Keratinocyte (primary cell): ENCODE measurements around the gene CUL1. TPM values are rescaled to one million over a fixed set of nuclear protein-coding genes. Genes with fewer than 3 reads are reported as not detected.

Experiments used
- DNase-seq: peaks from one replicate; pipeline ENCODE4 v3.0.0-alpha.2; 2011; ENCODE audit warnings: low read depth, missing footprints, low spot score
- FAIRE-seq: peaks from 2 replicates; lab custom pipeline; 2011; peaks lifted over from hg19 to GRCh38; lab: Jason Lieb, UNC
- H2AFZ ChIP-seq: 2 replicates; pipeline ENCODE4 v1.6.0; 2012; ENCODE audit warnings: low read length, control low read depth, inconsistent platforms; ENCODE audit not compliant: control insufficient read depth
- H3K27ac ChIP-seq: 2 replicates; pipeline ENCODE4 v1.5.1; 2011; ENCODE audit warnings: low read length; ENCODE audit not compliant: control insufficient read depth, insufficient read depth
- H3K27me3 ChIP-seq: 3 replicates; pipeline ENCODE4 v1.6.0; 2011; ENCODE audit warnings: low read length; ENCODE audit not compliant: control insufficient read depth, insufficient read depth; ENCODE audit errors: extremely low read depth
- H3K36me3 ChIP-seq, 2 experiments: 2 replicates in 1 of 2; 3 replicates in 1 of 2; pipeline ENCODE4 v1.5.1; 2011; ENCODE audit warnings: low read length in 2 of 2, mild to moderate bottlenecking in 1 of 2; ENCODE audit not compliant: control insufficient read depth in 2 of 2, insufficient read depth in 2 of 2; ENCODE audit errors: extremely low read depth in 1 of 2
- H3K4me1 ChIP-seq: 3 replicates; pipeline ENCODE4 v1.5.1; 2011; ENCODE audit warnings: low read length; ENCODE audit not compliant: control insufficient read depth, insufficient read depth; ENCODE audit errors: extremely low read depth
- H3K4me2 ChIP-seq: 3 replicates; pipeline ENCODE4 v1.6.0; 2011; ENCODE audit warnings: low read depth, low read length; ENCODE audit not compliant: control insufficient read depth, insufficient read depth; ENCODE audit errors: extremely low read depth
- H3K4me3 ChIP-seq, 3 experiments: fragments of 200-600 bp in 1 of 3; sonication (generic) in 1 of 3; 2 replicates in 2 of 3; 3 replicates in 1 of 3; pipeline ENCODE4 v1.5.1; 2011 to 2016; ENCODE audit warnings: low read length in 3 of 3, mild to moderate bottlenecking in 3 of 3, control low read depth in 2 of 3, inconsistent platforms in 1 of 3, low read depth in 1 of 3, mixed read lengths in 1 of 3, mixed run types in 1 of 3, moderate library complexity in 1 of 3; ENCODE audit not compliant: control insufficient read depth in 2 of 3, insufficient read depth in 2 of 3; ENCODE audit errors: extremely low read depth in 1 of 3
- H3K79me2 ChIP-seq: 2 replicates; pipeline ENCODE4 v1.6.0; 2012; ENCODE audit warnings: low read length; ENCODE audit not compliant: control insufficient read depth, insufficient read depth
- H3K9ac ChIP-seq: 3 replicates; pipeline ENCODE4 v1.6.0; 2011; ENCODE audit warnings: low read length; ENCODE audit not compliant: control insufficient read depth, insufficient read depth; ENCODE audit errors: extremely low read depth
- H3K9me1 ChIP-seq: 3 replicates; pipeline ENCODE4 v1.6.0; 2011; ENCODE audit warnings: low read length; ENCODE audit not compliant: control insufficient read depth, insufficient read depth; ENCODE audit errors: extremely low read depth
- H3K9me3 ChIP-seq: 2 replicates; pipeline ENCODE4 v1.5.1; 2012; ENCODE audit warnings: low read depth, low read length; ENCODE audit not compliant: control insufficient read depth
- H4K20me1 ChIP-seq: 3 replicates; pipeline ENCODE4 v1.6.0; 2011; ENCODE audit warnings: low read length; ENCODE audit not compliant: control insufficient read depth, insufficient read depth; ENCODE audit errors: extremely low read depth
- EZH2 ChIP-seq: IDR thresholded peaks from one replicate; pipeline ENCODE4 v1.6.1; 2012; ENCODE audit warnings: inconsistent platforms, mild to moderate bottlenecking, low read length, moderate library complexity
- dilution Hi-C: fragments of 300-500 bp; cut with MboI; formaldehyde crosslinking; loops from one replicate; pipeline ENCODE4 v1.7.0; 2020; ENCODE audit warnings: low sequenced_read_pairs; ENCODE audit not compliant: extremely low pct_ligation_motif_present
- polyA plus RNA-seq, 5 experiments: library from polyadenylated mRNA; depleted of rRNA in 3 of 5; stranded (reverse) in 3 of 5; stranded (forward) in 1 of 5; unstranded in 1 of 5; fragments of >200 nt; gene quantifications; 1 replicate in 1 of 5; 2 replicates in 3 of 5; 3 replicates in 1 of 5; pipeline versions ENCODE4 v1.2.1 to v1.2.3, GENCODE V29; 2011 to 2012; ENCODE audit warnings: missing spikeins in 2 of 5, low read depth in 1 of 5, low replicate concordance in 1 of 5
- TF ChIP-seq, protein P1 (sequence below), 3 experiments: IDR thresholded peaks in 1 of 3; conservative IDR thresholded peaks in 1 of 3; optimal IDR thresholded peaks in 1 of 3; 2 replicates in 2 of 3; 3 replicates in 1 of 3; pipeline versions ENCODE3 to v1.5.1; 2011; ENCODE audit warnings: low read length in 3 of 3, mild to moderate bottlenecking in 3 of 3, moderate library complexity in 2 of 3, control low read depth in 1 of 3, inconsistent platforms in 1 of 3; ENCODE audit not compliant: insufficient read depth in 2 of 3; ENCODE audit errors: extremely low read depth in 1 of 3

Gene CUL1
- polyA plus RNA-seq, 1 donor (not counting 4 experiments of a cell fraction or from before 2014, with no cell fraction given): 55.4 TPM

DNA sequence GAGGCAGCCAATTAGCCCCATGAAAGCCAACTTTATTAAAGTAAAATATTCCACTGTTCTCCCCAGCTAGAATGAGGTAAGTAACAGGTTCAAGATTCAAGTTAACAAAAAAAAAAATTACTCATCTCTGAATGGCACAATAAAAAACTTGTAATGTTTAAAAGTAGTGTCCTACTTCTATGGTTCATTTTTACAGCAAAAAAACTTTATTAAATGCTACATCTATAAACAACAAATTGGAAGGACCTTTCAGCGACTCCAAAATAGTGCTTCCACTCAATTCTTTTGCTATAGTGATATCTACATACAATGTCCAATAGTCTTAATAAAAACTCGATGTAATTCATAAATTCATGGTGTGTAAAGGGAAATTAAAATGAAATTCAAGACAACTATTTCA is 126.2 kb downstream of the CUL1 start:
- Histone ChIP-seq H3K4me2 (no peak overlapping the region), H3K9me3 (no peaks in the 10 kb centered on the region), H4K20me1 (no peaks in the 10 kb centered on the region), H3K36me3 (peaks cover 0 to 10% of the 10 kb centered on the region in 2 experiments), H3K4me3 (no peak overlapping the region), H2AFZ (no peak overlapping the region), H3K9me1 (no peaks in the 10 kb centered on the region), H3K4me1 (peaks cover 4% of the 10 kb centered on the region), H3K27me3 (no peaks in the 10 kb centered on the region), H3K27ac (no peak overlapping the region), H3K79me2 (no peaks in the 10 kb centered on the region), H3K9ac (no peak overlapping the region)
- no peak for TF ChIP-seq EZH2
- dilution Hi-C loops: no loop called here
- FAIRE-seq (no peak), DNase-seq (no peak)

DNA sequence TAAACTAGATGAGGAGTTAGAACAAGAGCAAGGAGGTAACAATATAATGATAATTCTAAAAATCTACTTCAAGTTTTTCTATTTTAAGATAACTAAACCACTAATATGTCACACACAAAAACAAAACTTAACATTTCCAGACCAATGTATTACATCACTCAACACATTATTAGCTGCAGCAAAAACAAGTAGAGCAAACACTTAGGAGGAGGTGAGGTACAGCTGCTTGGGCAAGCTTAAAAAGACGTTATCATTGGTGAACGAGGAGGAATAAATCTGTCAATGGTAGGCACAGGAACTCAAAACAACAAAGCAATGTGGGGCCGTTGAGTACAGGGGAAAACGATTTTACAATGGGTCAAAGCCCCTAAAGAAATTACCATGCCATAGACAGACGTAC is 126.6 kb downstream of the CUL1 start:
- Histone ChIP-seq H3K9me1 (no peaks in the 10 kb centered on the region), H3K36me3 (peaks cover 0 to 10% of the 10 kb centered on the region in 2 experiments), H3K27ac (no peak overlapping the region), H3K4me2 (no peak overlapping the region), H3K27me3 (no peaks in the 10 kb centered on the region), H3K4me3 (no peak overlapping the region), H4K20me1 (no peaks in the 10 kb centered on the region), H3K9ac (no peak overlapping the region), H2AFZ (no peak overlapping the region), H3K4me1 (no peaks in the 10 kb centered on the region), H3K79me2 (no peaks in the 10 kb centered on the region), H3K9me3 (no peaks in the 10 kb centered on the region)
- dilution Hi-C loops: no loop called here
- DNase-seq (no peak), FAIRE-seq (no peak)
- TF ChIP-seq, protein P1, sequence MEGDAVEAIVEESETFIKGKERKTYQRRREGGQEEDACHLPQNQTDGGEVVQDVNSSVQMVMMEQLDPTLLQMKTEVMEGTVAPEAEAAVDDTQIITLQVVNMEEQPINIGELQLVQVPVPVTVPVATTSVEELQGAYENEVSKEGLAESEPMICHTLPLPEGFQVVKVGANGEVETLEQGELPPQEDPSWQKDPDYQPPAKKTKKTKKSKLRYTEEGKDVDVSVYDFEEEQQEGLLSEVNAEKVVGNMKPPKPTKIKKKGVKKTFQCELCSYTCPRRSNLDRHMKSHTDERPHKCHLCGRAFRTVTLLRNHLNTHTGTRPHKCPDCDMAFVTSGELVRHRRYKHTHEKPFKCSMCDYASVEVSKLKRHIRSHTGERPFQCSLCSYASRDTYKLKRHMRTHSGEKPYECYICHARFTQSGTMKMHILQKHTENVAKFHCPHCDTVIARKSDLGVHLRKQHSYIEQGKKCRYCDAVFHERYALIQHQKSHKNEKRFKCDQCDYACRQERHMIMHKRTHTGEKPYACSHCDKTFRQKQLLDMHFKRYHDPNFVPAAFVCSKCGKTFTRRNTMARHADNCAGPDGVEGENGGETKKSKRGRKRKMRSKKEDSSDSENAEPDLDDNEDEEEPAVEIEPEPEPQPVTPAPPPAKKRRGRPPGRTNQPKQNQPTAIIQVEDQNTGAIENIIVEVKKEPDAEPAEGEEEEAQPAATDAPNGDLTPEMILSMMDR (optimal IDR thresholded peaks at IDR 0.05 in 1 of 3, IDR thresholded peaks at IDR 0.05 in 1 of 3, conservative IDR thresholded peaks at IDR 0.05 in 1 of 3; ENCODE audit: extremely low read depth in 1 of 3, insufficient read depth in 2 of 3, low read length in 3 of 3): no peak
- TF ChIP-seq EZH2: no peak

DNA sequence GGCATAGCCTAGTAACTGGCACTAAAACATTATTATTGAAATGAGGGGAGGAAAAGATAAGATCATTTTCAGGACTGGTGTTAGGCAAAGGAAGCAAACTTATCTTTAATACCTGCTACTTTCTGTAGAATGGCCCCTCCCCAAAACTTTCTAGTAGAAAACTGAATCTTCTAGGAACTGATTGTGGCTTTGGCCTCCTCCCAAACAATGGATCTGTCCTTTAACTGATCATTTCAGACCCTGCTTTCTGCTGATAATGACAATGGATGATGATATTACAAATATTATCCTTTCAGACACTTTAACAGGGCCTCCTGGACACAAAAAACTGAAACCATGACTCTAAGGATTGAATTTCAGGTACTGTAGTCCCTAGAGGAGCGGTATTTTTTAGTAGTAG is 130.3 kb downstream of the CUL1 start:
- FAIRE-seq (no peak), DNase-seq (no peak)
- H3K9me1 ChIP-seq: no peaks in the 10 kb centered on the region
- H3K27ac ChIP-seq: no peak overlapping the region
- no peaks in the 10 kb centered on the region for H3K4me1 ChIP-seq
- no peaks in the 10 kb centered on the region for H4K20me1 ChIP-seq
- no peak overlapping the region for H2AFZ ChIP-seq
- no peak overlapping the region for H3K4me2 ChIP-seq
- TF ChIP-seq, protein P1 (optimal IDR thresholded peaks at IDR 0.05 in 1 of 3, IDR thresholded peaks at IDR 0.05 in 1 of 3, conservative IDR thresholded peaks at IDR 0.05 in 1 of 3; ENCODE audit: extremely low read depth in 1 of 3, insufficient read depth in 2 of 3, low read length in 3 of 3): no peak
- no peak for TF ChIP-seq EZH2
- dilution Hi-C loops: no loop called here
- H3K79me2 ChIP-seq: peaks cover 2% of the 10 kb centered on the region
- H3K9me3 ChIP-seq: no peaks in the 10 kb centered on the region
- H3K4me3 ChIP-seq: no peak overlapping the region
- H3K27me3 ChIP-seq: no peaks in the 10 kb centered on the region
- no peak overlapping the region for H3K9ac ChIP-seq
- peaks cover 0 to 10% of the 10 kb centered on the region in 2 experiments for H3K36me3 ChIP-seq
